Measurements from ENCODE around the gene SRCIN1. TPM values are rescaled to one million over a fixed set of nuclear protein-coding genes. Genes with fewer than 3 reads are reported as not detected.

Gene SRCIN1
- polyA plus RNA-seq, 4 donors, result 0.45 to 9.6 (median 0.99) TPM

DNA sequence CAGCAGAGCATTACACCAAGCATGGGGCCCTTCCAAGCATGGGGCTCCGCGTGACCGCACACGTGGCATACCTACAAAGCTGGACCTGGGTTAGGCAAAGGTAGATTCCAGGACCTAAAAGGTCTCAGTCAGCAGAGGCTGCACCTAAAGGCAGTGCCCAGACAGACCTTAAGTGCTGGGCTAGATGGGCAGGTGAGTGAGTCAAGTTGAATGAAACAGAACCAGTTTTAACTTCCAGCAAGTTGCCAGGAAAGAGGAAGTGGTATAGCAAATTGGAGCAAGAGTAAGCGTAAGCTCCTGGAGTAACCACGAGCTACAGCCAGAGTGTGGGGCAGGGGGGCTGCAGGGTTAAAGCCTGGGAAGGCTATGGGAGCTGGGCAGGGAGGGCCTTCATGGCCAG is 49.5 kb downstream of the SRCIN1 start:
- peaks cover 0 to 6% (median 0%) of the 10 kb centered on the region in 3 donors for H3K36me3 ChIP-seq (ENCODE audit: control insufficient read depth in 3 of 3, insufficient read depth in 2 of 3, low read depth in 1 of 3, low read length in 3 of 3)
- H3K4me1 ChIP-seq (ENCODE audit: control insufficient read depth in 3 of 3, insufficient read depth in 2 of 3, low read depth in 1 of 3, low read length in 2 of 3), result peaks cover 2 to 27% (median 2%) of the 10 kb centered on the region in 3 donors
- no peak overlapping the region for H3K27ac ChIP-seq (ENCODE audit: low read depth in 1 of 3, low read length in 2 of 3)
- FAIRE-seq (no peak), DNase-seq (no peak)
- H3K27me3 ChIP-seq (ENCODE audit: control insufficient read depth in 3 of 3, insufficient read depth in 3 of 3, low read length in 3 of 3), result peaks cover 0 to 34% (median 11%) of the 10 kb centered on the region in 3 donors
- no peak overlapping the region for H3K4me3 ChIP-seq (ENCODE audit: low read depth in 1 of 3, low read length in 3 of 3)
- 89 to 94% (median 91%) methylated on average over 6 of the region's 6 CpGs for WGBS, 3 donors
- H3K9me3 ChIP-seq (ENCODE audit: control insufficient read depth in 2 of 2, insufficient read depth in 1 of 2, low read depth in 1 of 2, low read length in 1 of 2), result no peaks in the 10 kb centered on the region

DNA sequence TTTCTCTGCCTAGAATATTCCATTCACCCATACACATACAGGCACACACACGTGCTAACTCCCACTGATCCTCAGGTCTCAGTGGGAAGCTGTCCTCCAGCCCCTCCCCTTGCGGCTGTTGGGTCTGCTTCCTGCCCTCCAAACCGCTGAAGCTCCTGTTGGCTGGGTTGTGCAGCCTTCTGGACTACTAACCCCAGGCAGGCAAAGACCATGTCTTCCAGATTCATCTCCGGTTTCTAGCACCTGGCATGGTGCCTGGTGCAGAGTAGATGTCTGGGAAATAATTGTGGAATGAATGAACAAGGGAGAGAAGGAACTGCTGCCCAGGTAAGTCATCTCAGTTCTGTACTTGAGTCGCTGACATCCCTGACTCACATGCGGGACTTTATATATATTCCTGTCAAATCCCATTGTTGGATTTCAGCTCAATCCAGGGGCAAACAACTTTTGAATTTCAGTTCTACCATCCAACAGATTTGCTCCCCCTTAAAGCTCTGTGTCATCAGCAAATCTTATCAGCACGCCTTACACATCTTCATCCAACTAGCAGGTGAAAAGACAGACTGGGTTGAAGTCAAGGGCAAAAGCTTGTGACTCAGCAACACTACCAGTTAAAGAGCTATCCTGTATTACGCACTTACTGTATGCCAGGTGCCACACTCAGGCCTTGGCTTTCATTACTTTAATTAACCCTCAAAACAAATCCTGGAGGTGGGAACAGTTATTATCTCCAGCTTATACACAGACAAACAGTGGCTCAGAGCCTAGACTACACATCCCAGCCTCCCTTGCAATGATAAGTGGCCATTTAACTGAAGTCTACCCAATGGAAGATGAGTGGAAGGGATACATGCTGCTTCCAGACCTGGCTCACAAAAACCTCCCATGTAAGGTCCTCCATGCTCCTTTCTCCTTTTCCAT is 51.1 kb downstream of the SRCIN1 start:
- H3K4me3 ChIP-seq (ENCODE audit: low read depth in 1 of 3, low read length in 3 of 3), result no peak overlapping the region
- no peak overlapping the region for H3K27ac ChIP-seq (ENCODE audit: low read depth in 1 of 3, low read length in 2 of 3)
- no peaks in the 10 kb centered on the region for H3K9me3 ChIP-seq (ENCODE audit: control insufficient read depth in 2 of 2, insufficient read depth in 1 of 2, low read depth in 1 of 2, low read length in 1 of 2)
- WGBS, 3 donors, result 63 to 72% (median 67%) methylated on average over 8 of the region's 8 CpGs
- DNase-seq, result no peak
- peaks cover 0 to 6% (median 0%) of the 10 kb centered on the region in 3 donors for H3K36me3 ChIP-seq (ENCODE audit: control insufficient read depth in 3 of 3, insufficient read depth in 2 of 3, low read depth in 1 of 3, low read length in 3 of 3)
- H3K27me3 ChIP-seq (ENCODE audit: control insufficient read depth in 3 of 3, insufficient read depth in 3 of 3, low read length in 3 of 3), result peaks cover 0 to 19% (median 0%) of the 10 kb centered on the region in 3 donors
- no peak for FAIRE-seq
- peaks cover 2 to 21% (median 2%) of the 10 kb centered on the region in 3 donors for H3K4me1 ChIP-seq (ENCODE audit: control insufficient read depth in 3 of 3, insufficient read depth in 2 of 3, low read depth in 1 of 3, low read length in 2 of 3)

DNA sequence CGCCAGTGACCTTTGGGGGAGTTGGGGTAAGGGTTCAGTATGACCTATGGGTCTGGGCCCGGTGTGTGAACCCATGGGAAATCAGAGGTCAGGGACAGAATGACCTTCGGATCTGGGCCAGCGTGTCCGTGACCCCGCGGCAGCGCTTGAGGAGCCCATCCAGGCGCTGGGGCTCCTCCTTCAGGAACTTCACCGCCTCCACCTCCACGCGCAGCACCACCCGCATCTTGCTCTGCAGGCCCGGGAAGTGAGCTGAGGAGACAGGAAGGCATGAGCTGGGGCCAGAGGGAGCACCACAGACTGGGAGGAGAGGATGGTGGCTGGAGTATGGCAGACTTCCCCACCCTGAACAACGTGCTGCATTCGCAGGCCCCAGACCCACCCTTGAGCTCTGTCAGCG is 53.4 kb downstream of the SRCIN1 start:
- no peak overlapping the region for H3K27ac ChIP-seq (ENCODE audit: low read depth in 1 of 3, low read length in 2 of 3)
- no peak overlapping the region for H3K4me3 ChIP-seq (ENCODE audit: low read depth in 1 of 3, low read length in 3 of 3)
- WGBS, 3 donors, result 91 to 93% (median 92%) methylated on average over 13 to 17 of the region's 17 CpGs
- no peaks in the 10 kb centered on the region for H3K9me3 ChIP-seq (ENCODE audit: control insufficient read depth in 2 of 2, insufficient read depth in 1 of 2, low read depth in 1 of 2, low read length in 1 of 2)
- no peak for FAIRE-seq
- peaks cover 0 to under 1% (median 0%) of the 10 kb centered on the region in 3 donors for H3K4me1 ChIP-seq (ENCODE audit: control insufficient read depth in 3 of 3, insufficient read depth in 2 of 3, low read depth in 1 of 3, low read length in 2 of 3)
- peaks cover 0 to 3% (median 0%) of the 10 kb centered on the region in 3 donors for H3K27me3 ChIP-seq (ENCODE audit: control insufficient read depth in 3 of 3, insufficient read depth in 3 of 3, low read length in 3 of 3)
- DNase-seq, result no peak
- H3K36me3 ChIP-seq (ENCODE audit: control insufficient read depth in 3 of 3, insufficient read depth in 2 of 3, low read depth in 1 of 3, low read length in 3 of 3), result peaks cover 0 to 5% (median 0%) of the 10 kb centered on the region in 3 donors

DNA sequence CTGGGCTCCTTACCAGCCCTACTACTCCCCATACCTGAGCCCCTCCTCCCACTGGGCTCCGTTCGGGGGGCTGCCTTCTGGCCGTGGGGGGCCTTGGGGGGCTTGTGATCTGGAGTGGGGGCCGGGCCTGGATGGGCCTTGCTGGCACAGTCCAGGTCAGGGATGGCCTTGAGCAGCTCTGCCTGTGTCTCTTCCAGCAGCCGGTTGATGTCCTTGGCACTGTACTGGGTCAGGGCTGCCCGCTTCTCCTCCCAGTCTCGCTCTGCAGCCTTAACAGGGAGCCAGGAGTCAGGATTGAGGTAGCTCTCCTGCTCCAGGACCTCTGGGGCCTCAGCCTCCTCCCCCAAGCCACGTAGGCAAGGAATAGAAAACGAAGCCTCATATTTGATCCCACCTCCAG is 54.6 kb downstream of the SRCIN1 start:
- H3K27ac ChIP-seq (ENCODE audit: low read depth in 1 of 3, low read length in 2 of 3), result no peak overlapping the region
- WGBS, 3 donors, result 78 to 81% (median 80%) methylated on average over 9 of the region's 9 CpGs
- FAIRE-seq (no peak), DNase-seq (no peak)
- H3K36me3 ChIP-seq (ENCODE audit: control insufficient read depth in 3 of 3, insufficient read depth in 2 of 3, low read depth in 1 of 3, low read length in 3 of 3), result peaks cover 0 to 3% (median 0%) of the 10 kb centered on the region in 3 donors
- H3K4me3 ChIP-seq (ENCODE audit: low read depth in 1 of 3, low read length in 3 of 3), result no peak overlapping the region
- H3K9me3 ChIP-seq (ENCODE audit: control insufficient read depth in 2 of 2, insufficient read depth in 1 of 2, low read depth in 1 of 2, low read length in 1 of 2), result no peaks in the 10 kb centered on the region
- H3K27me3 ChIP-seq (ENCODE audit: control insufficient read depth in 3 of 3, insufficient read depth in 3 of 3, low read length in 3 of 3), result no peaks in the 10 kb centered on the region
- no peaks in the 10 kb centered on the region for H3K4me1 ChIP-seq (ENCODE audit: control insufficient read depth in 3 of 3, insufficient read depth in 2 of 3, low read depth in 1 of 3, low read length in 2 of 3)

DNA sequence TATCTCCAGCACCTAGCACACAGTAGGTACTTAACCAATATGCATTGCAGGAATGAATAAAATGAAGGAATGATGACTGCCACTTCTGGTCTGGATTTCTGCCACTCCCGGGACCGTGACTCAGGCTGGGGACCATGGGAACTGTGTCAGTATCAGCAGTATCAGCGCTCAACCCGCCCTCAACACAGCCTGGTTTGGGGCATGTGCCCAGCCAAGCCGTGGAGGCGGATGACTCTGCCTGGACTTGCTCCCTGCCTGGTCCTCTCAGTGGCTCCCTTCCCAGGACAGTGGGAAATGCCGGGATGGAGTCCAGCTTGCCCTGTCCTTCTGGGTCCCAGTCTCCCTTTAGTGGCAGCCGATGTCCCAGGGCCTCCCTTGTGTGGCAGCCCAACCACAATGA is 55.1 kb downstream of the SRCIN1 start:
- H3K27ac ChIP-seq (ENCODE audit: low read depth in 1 of 3, low read length in 2 of 3), result no peak overlapping the region
- FAIRE-seq (no peak), DNase-seq (no peak)
- 57 to 66% (median 59%) methylated on average over 8 of the region's 8 CpGs for WGBS, 3 donors
- no peak overlapping the region for H3K4me3 ChIP-seq (ENCODE audit: low read depth in 1 of 3, low read length in 3 of 3)
- H3K36me3 ChIP-seq (ENCODE audit: control insufficient read depth in 3 of 3, insufficient read depth in 2 of 3, low read depth in 1 of 3, low read length in 3 of 3), result peaks cover 0 to 3% (median 0%) of the 10 kb centered on the region in 3 donors
- no peaks in the 10 kb centered on the region for H3K9me3 ChIP-seq (ENCODE audit: control insufficient read depth in 2 of 2, insufficient read depth in 1 of 2, low read depth in 1 of 2, low read length in 1 of 2)
- H3K27me3 ChIP-seq (ENCODE audit: control insufficient read depth in 3 of 3, insufficient read depth in 3 of 3, low read length in 3 of 3), result no peaks in the 10 kb centered on the region
- no peaks in the 10 kb centered on the region for H3K4me1 ChIP-seq (ENCODE audit: control insufficient read depth in 3 of 3, insufficient read depth in 2 of 3, low read depth in 1 of 3, low read length in 2 of 3)

DNA sequence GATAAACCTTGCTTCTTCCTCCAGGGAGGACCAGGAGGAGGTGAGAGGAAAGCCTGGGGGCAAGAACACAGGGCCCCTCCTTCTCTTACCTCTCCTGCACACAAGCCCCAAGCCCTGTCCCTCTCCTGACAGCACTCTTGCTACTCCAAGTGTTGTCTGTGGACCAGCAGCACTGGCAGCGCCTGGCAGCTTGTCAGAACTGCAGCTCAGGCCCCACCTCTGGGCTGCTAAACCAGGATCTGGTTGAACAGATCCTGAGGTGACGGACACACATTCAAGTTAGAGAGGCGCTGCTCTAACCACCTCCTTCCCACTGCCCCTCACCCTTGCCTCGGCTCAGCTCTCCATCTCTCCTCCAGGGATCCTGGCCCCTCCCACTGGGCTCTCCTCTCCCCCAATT is 56.5 kb downstream of the SRCIN1 start:
- no peaks in the 10 kb centered on the region for H3K9me3 ChIP-seq (ENCODE audit: control insufficient read depth in 2 of 2, insufficient read depth in 1 of 2, low read depth in 1 of 2, low read length in 1 of 2)
- H3K36me3 ChIP-seq (ENCODE audit: control insufficient read depth in 3 of 3, insufficient read depth in 2 of 3, low read depth in 1 of 3, low read length in 3 of 3), result peaks cover 0 to 3% (median 0%) of the 10 kb centered on the region in 3 donors
- no peak overlapping the region for H3K27ac ChIP-seq (ENCODE audit: low read depth in 1 of 3, low read length in 2 of 3)
- no peaks in the 10 kb centered on the region for H3K27me3 ChIP-seq (ENCODE audit: control insufficient read depth in 3 of 3, insufficient read depth in 3 of 3, low read length in 3 of 3)
- DNase-seq (no peak), FAIRE-seq (no peak)
- no peak overlapping the region for H3K4me3 ChIP-seq (ENCODE audit: low read depth in 1 of 3, low read length in 3 of 3)
- 75 to 90% (median 79%) methylated on average over 4 of the region's 4 CpGs for WGBS, 3 donors
- H3K4me1 ChIP-seq (ENCODE audit: control insufficient read depth in 3 of 3, insufficient read depth in 2 of 3, low read depth in 1 of 3, low read length in 2 of 3), result no peaks in the 10 kb centered on the region

DNA sequence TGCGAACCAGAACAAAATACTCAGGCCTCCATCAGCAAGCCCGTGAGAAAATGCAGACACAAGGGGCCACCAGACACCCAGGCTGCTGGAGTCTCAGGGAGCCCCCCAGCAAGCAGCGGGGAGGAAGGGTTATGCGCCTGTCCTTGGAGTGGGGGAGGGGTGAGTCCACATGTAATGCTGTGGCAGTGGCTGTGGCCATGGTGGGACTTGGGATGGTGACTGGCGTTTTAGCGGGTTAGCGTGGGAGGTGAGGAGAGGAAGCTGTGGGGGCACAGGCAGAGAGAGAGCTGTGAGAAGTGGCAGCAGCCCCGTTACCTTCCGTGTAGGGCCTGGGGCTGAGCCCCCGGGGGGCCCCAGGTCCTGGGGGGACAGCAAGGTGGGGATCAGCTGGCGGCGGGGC is 58.3 kb downstream of the SRCIN1 start:
- 78 to 86% (median 86%) methylated on average over 10 to 12 of the region's 12 CpGs for WGBS, 3 donors
- H3K36me3 ChIP-seq (ENCODE audit: control insufficient read depth in 3 of 3, insufficient read depth in 2 of 3, low read depth in 1 of 3, low read length in 3 of 3), result peaks cover 0 to 3% (median 0%) of the 10 kb centered on the region in 3 donors
- no peak overlapping the region for H3K27ac ChIP-seq (ENCODE audit: low read depth in 1 of 3, low read length in 2 of 3)
- no peaks in the 10 kb centered on the region for H3K9me3 ChIP-seq (ENCODE audit: control insufficient read depth in 2 of 2, insufficient read depth in 1 of 2, low read depth in 1 of 2, low read length in 1 of 2)
- no peaks in the 10 kb centered on the region for H3K27me3 ChIP-seq (ENCODE audit: control insufficient read depth in 3 of 3, insufficient read depth in 3 of 3, low read length in 3 of 3)
- FAIRE-seq (no peak), DNase-seq (no peak)
- no peak overlapping the region for H3K4me3 ChIP-seq (ENCODE audit: low read depth in 1 of 3, low read length in 3 of 3)
- H3K4me1 ChIP-seq (ENCODE audit: control insufficient read depth in 3 of 3, insufficient read depth in 2 of 3, low read depth in 1 of 3, low read length in 2 of 3), result no peaks in the 10 kb centered on the region

DNA sequence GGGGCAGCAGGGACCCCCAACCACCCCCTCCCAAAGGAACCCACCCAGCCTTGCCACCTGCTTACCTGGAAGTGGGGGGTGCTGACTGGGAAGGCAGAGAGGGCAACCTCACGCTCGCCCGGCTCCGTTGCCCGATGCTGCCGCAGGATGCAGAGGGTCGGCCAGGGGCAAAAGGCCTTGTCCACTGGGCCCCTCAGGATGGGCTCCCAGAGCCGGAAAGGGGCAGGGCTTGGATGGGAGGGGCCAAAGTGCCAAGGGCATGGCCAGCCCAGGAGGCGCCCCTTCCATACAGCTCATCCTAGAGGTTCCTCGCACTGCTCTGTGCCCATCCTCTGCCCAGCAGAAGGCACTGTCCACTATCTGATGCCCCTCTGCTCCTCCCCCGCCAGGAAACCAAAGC is 59.4 kb downstream of the SRCIN1 start:
- Histone ChIP-seq H3K27me3 (ENCODE audit: control insufficient read depth in 3 of 3, insufficient read depth in 3 of 3, low read length in 3 of 3) (no peaks in the 10 kb centered on the region), H3K4me1 (ENCODE audit: control insufficient read depth in 3 of 3, insufficient read depth in 2 of 3, low read depth in 1 of 3, low read length in 2 of 3) (no peaks in the 10 kb centered on the region), H3K36me3 (ENCODE audit: control insufficient read depth in 3 of 3, insufficient read depth in 2 of 3, low read depth in 1 of 3, low read length in 3 of 3) (no peaks in the 10 kb centered on the region), H3K27ac (ENCODE audit: low read depth in 1 of 3, low read length in 2 of 3) (no peak overlapping the region), H3K9me3 (ENCODE audit: control insufficient read depth in 2 of 2, insufficient read depth in 1 of 2, low read depth in 1 of 2, low read length in 1 of 2) (no peaks in the 10 kb centered on the region), H3K4me3 (ENCODE audit: low read depth in 1 of 3, low read length in 3 of 3) (no peak overlapping the region)
- DNase-seq, result no peak
- FAIRE-seq, result no peak
- WGBS, 3 donors, result 89 to 94% (median 90%) methylated on average over 10 to 11 of the region's 11 CpGs
